GM12892 (cell line): ENCODE data around the gene PYCARD.

Experiments
- POLR2A ChIP-seq: IDR thresholded peaks from 2 replicates; pipeline ENCODE4 v1.6.1; 2011; ENCODE audit warnings: low read depth, low read length, control low read depth
- POLR2AphosphoS5 ChIP-seq: IDR thresholded peaks from 2 replicates; pipeline ENCODE4 v1.6.1; 2011; ENCODE audit warnings: low read depth, low read length, control low read depth
- TAF1 ChIP-seq: IDR thresholded peaks from 2 replicates; pipeline ENCODE4 v1.6.1; 2011; ENCODE audit warnings: low read depth, mild to moderate bottlenecking, control low read depth, low read length, borderline replicate concordance

GRCh38 chr16:31250782-31251384, 48.3 kb upstream of the PYCARD start:
- TF ChIP-seq POLR2A (no peak), POLR2AphosphoS5 (no peak), TAF1 (no peak)
